GM18502 (cell line): ENCODE measurements around the gene ZBTB9.

Experiments used
- ATAC-seq: cut with Tn5 transposase; IDR thresholded peaks from one replicate; pipeline ENCODE4 v1.9.1; 2021; ENCODE audit warnings: mild to moderate bottlenecking; ENCODE audit not compliant: unreplicated experiment, poor library complexity

Gene ZBTB9

GRCh38 chr6:33454009-33454946 lies at the start of gene ZBTB9:
TSS of gene ZBTB9 (plus strand) at chr6:33454576. CDS start at chr6:33455101, 525 bp downstream.
- ATAC-seq, result peak; percentile 97

- ATAC-seq, result no peak
Observed at GRCh38 chr6:33404884-33405283, 49.5 kb upstream of the ZBTB9 start.

- ATAC-seq, result no peak
Observed at GRCh38 chr6:33405386-33405940, 48.9 kb upstream of the ZBTB9 start.

GRCh38 chr6:33406126-33406525 lies 48.2 kb upstream of the ZBTB9 start:
- ATAC-seq, result no peak

GRCh38 chr6:33407132-33407718 lies 47.2 kb upstream of the ZBTB9 start:
- no peak for ATAC-seq

GRCh38 chr6:33410050-33410710 lies 44.2 kb upstream of the ZBTB9 start:
- ATAC-seq, result peak; percentile 83

- ATAC-seq, result peak; percentile 30
Observed at GRCh38 chr6:33410711-33411631, 43.4 kb upstream of the ZBTB9 start, which contains the start of gene PHF1. TSS of gene PHF1 (plus strand) at chr6:33411014. CDS start at chr6:33412264, 1,250 bp downstream.

- no peak for ATAC-seq
Observed at GRCh38 chr6:33411632-33412005, 42.8 kb upstream of the ZBTB9 start.

- ATAC-seq, result no peak
Observed at GRCh38 chr6:33412140-33413009, 42.0 kb upstream of the ZBTB9 start.

GRCh38 chr6:33413241-33414120 lies 40.9 kb upstream of the ZBTB9 start:
- ATAC-seq, result no peak

GRCh38 chr6:33414592-33415271 lies 39.6 kb upstream of the ZBTB9 start:
- no peak for ATAC-seq

- no peak for ATAC-seq
Observed at GRCh38 chr6:33415831-33416230, 38.5 kb upstream of the ZBTB9 start.

GRCh38 chr6:33416386-33417127 lies 37.8 kb upstream of the ZBTB9 start:
- ATAC-seq, result no peak

GRCh38 chr6:33417128-33417902 lies 37.1 kb upstream of the ZBTB9 start:
- no peak for ATAC-seq

- peak; percentile 85 for ATAC-seq
Observed at GRCh38 chr6:33417903-33418689, 36.3 kb upstream of the ZBTB9 start, which contains the start of gene CUTA. TSS of gene CUTA (minus strand) at chr6:33418107. CDS start at chr6:33418000, 107 bp downstream.
